Right atrium auricular region (tissue), 2 donors: ENCODE measurements around the gene LAMB4. TPM values are rescaled to one million over a fixed set of nuclear protein-coding genes. Genes with fewer than 3 reads are reported as not detected.

ENCODE experiments used
- DNase-seq: peaks from one replicate; pipeline ENCODE4 v3.0.0-alpha.2; 2019; ENCODE audit warnings: low spot score
- H3K27ac ChIP-seq, 2 donors: fragments of 200-600 bp; sonication (generic); 1 replicate in 1 of 2; 2 replicates in 1 of 2; pipeline ENCODE4 v1.5.1; 2016 to 2019
- H3K27me3 ChIP-seq, 2 donors: fragments of 200-600 bp; sonication (generic); one replicate each; pipeline versions ENCODE4 v1.5.1 to v1.6.0; 2017 to 2019
- H3K36me3 ChIP-seq: fragments of 200-600 bp; sonication (generic); one replicate; pipeline ENCODE4 v1.5.1; 2016
- H3K4me1 ChIP-seq, 2 donors: fragments of 200-600 bp; sonication (generic); one replicate each; pipeline versions ENCODE4 v1.5.1 to v1.6.0; 2017 to 2019
- H3K4me3 ChIP-seq, 2 donors: fragments of 200-600 bp; sonication (generic); 1 replicate in 1 of 2; 2 replicates in 1 of 2; pipeline ENCODE4 v1.5.1; 2017 to 2019; ENCODE audit warnings: mild to moderate bottlenecking in 1 of 2, moderate library complexity in 1 of 2
- H3K9me3 ChIP-seq, 2 donors: fragments of 200-600 bp; sonication (generic); one replicate each; pipeline ENCODE4 v1.5.1; 2019
- total RNA-seq, 2 donors: library from RNA; depleted of rRNA; stranded (reverse); fragments of >200 nt; gene quantifications; one replicate each; pipeline ENCODE4 v1.1.0, GENCODE V29; 2016
- TF ChIP-seq, protein P1 (sequence below), 2 donors: fragments of 200-600 bp; sonication (generic); IDR thresholded peaks; one replicate each; pipeline ENCODE4 v1.5.1; 2019; ENCODE audit warnings: antibody characterized with exemption in 2 of 2

The LAMB4 gene
- total RNA-seq, 2 donors from 2014 or later: not detected

DNA sequence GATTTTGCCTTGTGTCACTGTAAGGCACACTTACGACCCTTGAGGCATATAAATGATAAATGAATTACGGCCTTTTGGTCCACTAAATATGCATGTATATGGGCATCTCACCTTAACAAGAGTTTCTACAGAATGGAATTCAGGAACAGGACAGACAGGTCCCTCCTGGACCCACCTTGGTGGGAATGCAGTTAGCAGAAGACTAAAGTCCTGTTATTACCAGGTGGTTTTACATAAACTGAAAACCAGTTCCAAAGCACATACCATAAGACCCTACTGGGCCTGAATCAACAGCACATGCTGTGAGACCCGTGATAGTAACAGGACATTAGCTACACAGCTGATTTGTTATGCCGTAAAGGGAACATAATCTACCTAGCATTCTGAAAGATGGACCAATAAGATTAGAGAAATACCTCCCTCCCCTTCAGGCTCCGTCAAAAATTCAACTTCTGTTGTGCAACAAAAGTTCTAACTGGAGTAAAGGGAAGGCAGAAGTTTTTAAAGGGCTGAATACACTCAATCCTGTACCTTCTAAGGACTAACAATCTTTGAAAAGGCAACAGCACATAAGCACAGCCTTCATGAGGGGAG is 151.2 kb downstream of the LAMB4 start:
- no peaks in the 10 kb centered on the region for H3K9me3 ChIP-seq
- TF ChIP-seq, protein P1, sequence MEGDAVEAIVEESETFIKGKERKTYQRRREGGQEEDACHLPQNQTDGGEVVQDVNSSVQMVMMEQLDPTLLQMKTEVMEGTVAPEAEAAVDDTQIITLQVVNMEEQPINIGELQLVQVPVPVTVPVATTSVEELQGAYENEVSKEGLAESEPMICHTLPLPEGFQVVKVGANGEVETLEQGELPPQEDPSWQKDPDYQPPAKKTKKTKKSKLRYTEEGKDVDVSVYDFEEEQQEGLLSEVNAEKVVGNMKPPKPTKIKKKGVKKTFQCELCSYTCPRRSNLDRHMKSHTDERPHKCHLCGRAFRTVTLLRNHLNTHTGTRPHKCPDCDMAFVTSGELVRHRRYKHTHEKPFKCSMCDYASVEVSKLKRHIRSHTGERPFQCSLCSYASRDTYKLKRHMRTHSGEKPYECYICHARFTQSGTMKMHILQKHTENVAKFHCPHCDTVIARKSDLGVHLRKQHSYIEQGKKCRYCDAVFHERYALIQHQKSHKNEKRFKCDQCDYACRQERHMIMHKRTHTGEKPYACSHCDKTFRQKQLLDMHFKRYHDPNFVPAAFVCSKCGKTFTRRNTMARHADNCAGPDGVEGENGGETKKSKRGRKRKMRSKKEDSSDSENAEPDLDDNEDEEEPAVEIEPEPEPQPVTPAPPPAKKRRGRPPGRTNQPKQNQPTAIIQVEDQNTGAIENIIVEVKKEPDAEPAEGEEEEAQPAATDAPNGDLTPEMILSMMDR (IDR thresholded peaks at IDR 0.05): no peak
- no peaks in the 10 kb centered on the region for H3K27me3 ChIP-seq
- no peak overlapping the region for H3K4me3 ChIP-seq
- no peak for DNase-seq
- peaks cover 57% of the 10 kb centered on the region for H3K36me3 ChIP-seq
- H3K4me1 ChIP-seq: no peaks in the 10 kb centered on the region
- H3K27ac ChIP-seq: no peak overlapping the region

DNA sequence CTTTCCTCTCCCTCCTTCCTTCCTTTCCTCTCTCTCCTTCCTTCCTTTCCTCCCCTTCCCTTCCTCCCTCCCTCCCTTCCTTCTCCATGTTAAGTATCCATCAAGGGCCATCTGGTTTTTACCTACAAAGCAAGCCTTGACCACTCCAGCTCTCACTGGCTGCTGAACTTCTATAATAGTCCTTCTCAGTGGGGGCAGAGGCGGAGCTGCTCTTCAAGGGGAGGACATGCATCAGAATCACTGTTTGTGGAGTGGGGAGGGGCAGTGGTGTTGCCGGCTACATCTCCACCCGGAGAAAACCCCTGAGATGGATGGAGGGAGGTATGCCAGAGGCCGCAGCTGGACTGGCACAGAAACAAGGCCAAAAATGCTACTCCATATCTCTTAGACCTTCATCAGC is 153.1 kb downstream of the LAMB4 start:
- no peak overlapping the region for H3K27ac ChIP-seq
- H3K9me3 ChIP-seq: no peaks in the 10 kb centered on the region
- H3K27me3 ChIP-seq: no peaks in the 10 kb centered on the region
- H3K4me3 ChIP-seq: no peak overlapping the region
- peaks cover 0 to 11% of the 10 kb centered on the region in 2 donors for H3K4me1 ChIP-seq
- no peak for DNase-seq
- H3K36me3 ChIP-seq: peaks cover 57% of the 10 kb centered on the region
- TF ChIP-seq, protein P1 (IDR thresholded peaks at IDR 0.05): no peak

DNA sequence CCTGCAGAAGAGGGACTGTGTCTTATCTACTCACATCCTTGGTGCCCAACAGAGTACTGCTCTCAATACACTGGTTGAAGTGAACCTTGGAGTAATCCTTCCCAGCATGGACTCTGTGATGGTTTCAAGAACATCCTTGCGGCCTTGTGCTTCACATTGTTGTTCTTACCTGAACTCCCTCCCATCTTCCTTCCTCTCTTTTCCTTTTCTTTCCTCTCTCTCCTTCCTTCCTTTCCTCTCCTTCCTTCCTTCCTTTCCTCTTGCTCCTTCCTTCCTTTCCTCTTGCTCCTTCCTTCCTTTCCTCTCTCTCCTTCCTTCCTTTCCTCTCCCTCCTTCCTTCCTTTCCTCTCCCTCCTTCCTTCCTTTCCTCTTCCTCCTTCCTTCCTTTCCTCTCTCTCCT is 153.5 kb downstream of the LAMB4 start:
- H3K36me3 ChIP-seq: peaks cover 57% of the 10 kb centered on the region
- H3K4me1 ChIP-seq: peaks cover 0 to 11% of the 10 kb centered on the region in 2 donors

DNA sequence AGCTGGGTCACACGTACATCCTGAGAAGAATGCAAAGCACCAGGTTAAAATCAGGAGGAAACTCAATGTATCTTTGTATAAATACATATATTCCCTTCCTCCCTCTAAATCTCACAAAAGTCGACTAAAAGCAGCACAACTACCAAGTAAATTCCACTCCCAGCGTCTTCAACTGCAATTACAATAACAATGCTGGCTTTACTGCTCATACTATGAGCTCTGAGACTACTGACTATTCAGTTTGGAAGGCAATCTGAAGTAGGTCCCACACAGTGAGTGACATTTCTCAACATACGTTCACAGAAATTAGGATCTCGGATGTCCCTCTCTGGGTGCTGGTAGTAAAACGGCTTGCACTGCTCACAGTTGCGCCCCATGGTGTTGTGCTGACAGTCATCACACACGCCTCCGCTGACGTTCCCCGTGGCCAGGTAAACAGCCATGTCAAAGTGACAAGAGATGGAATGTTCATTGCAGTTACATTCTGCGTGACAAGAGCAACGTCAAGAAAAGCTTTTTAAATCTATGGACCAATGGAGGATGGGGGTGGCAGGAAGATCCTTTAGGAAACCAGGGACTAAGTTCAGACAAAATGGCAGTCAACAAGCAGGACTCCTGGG is 154.7 kb downstream of the LAMB4 start:
- H3K27ac ChIP-seq: no peak overlapping the region

More for the DNA sequence above, 153.5 kb downstream of the LAMB4 start:
- H3K9me3 ChIP-seq: no peaks in the 10 kb centered on the region
- H3K27ac ChIP-seq: no peak overlapping the region
- DNase-seq: no peak
- no peak overlapping the region for H3K4me3 ChIP-seq
- no peaks in the 10 kb centered on the region for H3K27me3 ChIP-seq
- TF ChIP-seq, protein P1 (IDR thresholded peaks at IDR 0.05): no peak

DNA sequence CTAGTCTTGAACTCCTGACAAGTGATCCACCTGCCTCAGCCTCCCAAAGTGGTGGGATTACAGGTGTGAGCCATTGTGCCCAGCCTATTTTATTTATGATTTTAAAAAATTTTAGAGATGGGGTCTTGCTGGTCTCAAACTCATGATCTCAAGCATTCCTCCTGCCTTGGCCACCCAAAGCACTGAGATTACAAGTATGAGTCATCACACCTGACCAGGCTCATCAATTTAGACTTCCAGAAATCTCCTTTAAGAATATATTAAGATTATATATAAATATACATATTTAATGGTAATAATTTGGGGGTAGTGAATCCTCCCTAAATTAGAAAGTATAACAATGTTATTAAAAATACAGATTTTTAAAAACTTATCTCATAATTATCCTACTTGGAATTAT is 156.3 kb downstream of the LAMB4 start:
- DNase-seq: no peak
- Histone ChIP-seq H3K27me3 (no peaks in the 10 kb centered on the region), H3K4me1 (peaks cover 0 to 27% of the 10 kb centered on the region in 2 donors), H3K4me3 (no peak overlapping the region), H3K36me3 (peaks cover 43% of the 10 kb centered on the region), H3K9me3 (no peaks in the 10 kb centered on the region), H3K27ac (peak overlapping the region; percentile 59 to 83)
- TF ChIP-seq, protein P1 (IDR thresholded peaks at IDR 0.05): no peak

More for the DNA sequence above, 154.7 kb downstream of the LAMB4 start:
- H3K36me3 ChIP-seq: peaks cover 56% of the 10 kb centered on the region
- no peaks in the 10 kb centered on the region for H3K9me3 ChIP-seq
- no peak overlapping the region for H3K4me3 ChIP-seq
- no peaks in the 10 kb centered on the region for H3K27me3 ChIP-seq
- TF ChIP-seq, protein P1 (IDR thresholded peaks at IDR 0.05): no peak
- no peak for DNase-seq
- peaks cover 0 to 22% of the 10 kb centered on the region in 2 donors for H3K4me1 ChIP-seq

Other genes starting within 250 kb of the LAMB4 start
- 100 to 1,000 TPM in 1 of 2 donors, 10 to 100 TPM in 1; 52.9 to 153 TPM for gene DLD, start 239.2 kb downstream of the LAMB4 start, total RNA-seq
- 10 to 100 TPM; 52.2 to 60.7 TPM for gene LAMB1, start 127.2 kb downstream of the LAMB4 start, total RNA-seq